Measurements from ENCODE around the gene FAM3C.

The FAM3C gene

DNA sequence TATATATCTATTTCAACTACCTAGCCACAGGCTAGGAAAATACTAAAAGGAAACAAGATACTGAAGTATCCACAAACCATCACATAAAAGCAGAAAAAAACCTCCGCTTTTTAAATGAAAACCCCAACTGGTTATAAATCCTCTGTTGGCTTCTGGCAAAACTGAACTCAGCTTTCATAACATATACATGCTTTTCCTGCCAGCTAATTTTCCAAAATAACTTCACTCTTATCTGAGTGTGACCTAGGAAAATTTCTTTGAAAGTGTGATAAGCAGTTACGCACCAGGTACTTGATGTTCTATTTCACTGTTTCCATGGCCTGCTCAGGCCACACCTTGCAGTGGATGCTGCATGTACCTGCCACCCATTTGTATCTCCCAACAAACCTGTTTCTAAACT lies 11.8 kb downstream of the FAM3C start:
- no peak for DNase-seq
- no peak overlapping the region for H3K27ac ChIP-seq (ENCODE audit: low read length, poor library complexity, severe bottlenecking)
- H2BK15ac ChIP-seq (ENCODE audit: low read depth, poor library complexity, severe bottlenecking) = no peak overlapping the region
- H3K4me2 ChIP-seq (ENCODE audit: low read length, poor library complexity, severe bottlenecking) = no peak overlapping the region
- WGBS = 100% methylated on average over 2 of the region's 2 CpGs
- no peak overlapping the region for H4K8ac ChIP-seq (ENCODE audit: low read length)
- H3K4ac ChIP-seq (ENCODE audit: low read depth in 1 of 2, low read length in 2 of 2) = no peak overlapping the region
- H2BK12ac ChIP-seq (ENCODE audit: low read length in 2 of 2) = no peak overlapping the region
- H3K4me1 ChIP-seq (ENCODE audit: control insufficient read depth, insufficient read depth, low read depth, low read length) = peaks cover 3% of the 10 kb centered on the region
- peaks cover 0 to 35% of the 10 kb centered on the region in 2 experiments for H3K36me3 ChIP-seq (ENCODE audit: control insufficient read depth in 1 of 2, insufficient read depth in 2 of 2, low read depth in 1 of 2, low read length in 2 of 2)
- peaks cover 7% of the 10 kb centered on the region for H3K79me1 ChIP-seq (replicated peaks; ENCODE audit: low read length, poor library complexity, severe bottlenecking)
- no peaks in the 10 kb centered on the region for H3K9me3 ChIP-seq (ENCODE audit: control insufficient read depth, low read length)
- H2BK5ac ChIP-seq (ENCODE audit: low read depth, low read length, poor library complexity, severe bottlenecking) = no peak overlapping the region
- no peak overlapping the region for H2BK120ac ChIP-seq (ENCODE audit: low read depth, low read length)
- H4K91ac ChIP-seq (ENCODE audit: low read length) = no peak overlapping the region
- H2AK5ac ChIP-seq (ENCODE audit: low read length, severe bottlenecking) = no peak overlapping the region
- no peak overlapping the region for H2AFZ ChIP-seq (ENCODE audit: low read depth, low read length)
- H3K9ac ChIP-seq (ENCODE audit: low read length) = no peak overlapping the region
- no peak overlapping the region for H3K18ac ChIP-seq (ENCODE audit: low read depth in 1 of 2, low read length in 2 of 2)
- no peak overlapping the region for H3K14ac ChIP-seq (ENCODE audit: low read length in 2 of 2)
- H3K27me3 ChIP-seq (ENCODE audit: control insufficient read depth in 1 of 2, insufficient read depth in 1 of 2, low read length in 2 of 2) = no peaks in the 10 kb centered on the region
- H3K23ac ChIP-seq (ENCODE audit: low read length in 2 of 2) = no peak overlapping the region
- no peak overlapping the region for H3K4me3 ChIP-seq (ENCODE audit: insufficient read depth in 1 of 2, low read depth in 1 of 2, low read length in 2 of 2)

DNA sequence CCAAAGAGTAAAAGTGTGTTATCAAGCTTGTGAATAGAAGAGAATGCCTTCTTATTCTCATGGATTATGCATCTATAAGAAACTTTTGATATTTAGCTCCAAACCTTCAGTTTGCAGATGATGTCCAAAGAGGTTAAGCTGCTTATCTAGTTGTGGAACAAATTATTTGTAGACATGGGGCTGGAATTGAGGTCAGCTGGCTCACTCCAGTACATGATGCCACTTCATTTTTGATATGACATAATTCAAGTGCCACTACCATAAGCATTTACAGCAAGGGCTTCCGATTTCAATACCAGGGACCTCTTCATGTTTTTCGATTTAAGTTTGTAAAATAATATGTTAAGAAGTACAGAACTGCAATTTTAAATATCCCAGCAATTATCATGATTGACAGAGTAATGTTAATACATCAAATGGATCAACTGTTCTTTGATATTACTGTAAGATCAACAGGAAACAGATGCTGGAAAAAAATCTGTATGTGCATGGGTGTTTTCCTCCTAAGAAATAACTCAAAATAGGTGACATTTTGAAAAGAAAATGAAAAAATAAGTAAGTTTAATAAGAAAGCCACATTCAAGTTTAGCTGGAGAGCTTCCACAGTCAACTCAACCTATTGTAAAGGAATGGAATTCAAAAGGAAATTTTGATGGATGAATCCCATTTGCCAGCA lies 12.7 kb downstream of the FAM3C start:
- Histone ChIP-seq H3K36me3 (ENCODE audit: control insufficient read depth in 1 of 2, insufficient read depth in 2 of 2, low read depth in 1 of 2, low read length in 2 of 2) (peaks cover 0 to 44% of the 10 kb centered on the region in 2 experiments), H3K18ac (ENCODE audit: low read depth in 1 of 2, low read length in 2 of 2) (no peak overlapping the region), H4K91ac (ENCODE audit: low read length) (no peak overlapping the region), H2BK5ac (ENCODE audit: low read depth, low read length, poor library complexity, severe bottlenecking) (no peak overlapping the region), H3K27ac (ENCODE audit: low read length, poor library complexity, severe bottlenecking) (no peak overlapping the region), H3K9ac (ENCODE audit: low read length) (no peak overlapping the region), H3K23ac (ENCODE audit: low read length in 2 of 2) (no peak overlapping the region), H3K4me3 (ENCODE audit: insufficient read depth in 1 of 2, low read depth in 1 of 2, low read length in 2 of 2) (no peak overlapping the region), H3K4ac (ENCODE audit: low read depth in 1 of 2, low read length in 2 of 2) (no peak overlapping the region), H2BK15ac (ENCODE audit: low read depth, poor library complexity, severe bottlenecking) (no peak overlapping the region), H3K9me3 (ENCODE audit: control insufficient read depth, low read length) (no peaks in the 10 kb centered on the region), H2BK120ac (ENCODE audit: low read depth, low read length) (no peak overlapping the region), H2AK5ac (ENCODE audit: low read length, severe bottlenecking) (no peak overlapping the region), H3K79me1 (replicated peaks; ENCODE audit: low read length, poor library complexity, severe bottlenecking) (peaks cover 8% of the 10 kb centered on the region), H4K8ac (ENCODE audit: low read length) (no peak overlapping the region), H3K14ac (ENCODE audit: low read length in 2 of 2) (no peak overlapping the region), H3K4me2 (ENCODE audit: low read length, poor library complexity, severe bottlenecking) (no peak overlapping the region), H2BK12ac (ENCODE audit: low read length in 2 of 2) (no peak overlapping the region), H2AFZ (ENCODE audit: low read depth, low read length) (no peak overlapping the region), H3K4me1 (ENCODE audit: control insufficient read depth, insufficient read depth, low read depth, low read length) (peaks cover 3% of the 10 kb centered on the region), H3K27me3 (ENCODE audit: control insufficient read depth in 1 of 2, insufficient read depth in 1 of 2, low read length in 2 of 2) (no peaks in the 10 kb centered on the region)
- no peak for DNase-seq
- no CpG with 5 or more reads among the region's 2 CpGs for WGBS

DNA sequence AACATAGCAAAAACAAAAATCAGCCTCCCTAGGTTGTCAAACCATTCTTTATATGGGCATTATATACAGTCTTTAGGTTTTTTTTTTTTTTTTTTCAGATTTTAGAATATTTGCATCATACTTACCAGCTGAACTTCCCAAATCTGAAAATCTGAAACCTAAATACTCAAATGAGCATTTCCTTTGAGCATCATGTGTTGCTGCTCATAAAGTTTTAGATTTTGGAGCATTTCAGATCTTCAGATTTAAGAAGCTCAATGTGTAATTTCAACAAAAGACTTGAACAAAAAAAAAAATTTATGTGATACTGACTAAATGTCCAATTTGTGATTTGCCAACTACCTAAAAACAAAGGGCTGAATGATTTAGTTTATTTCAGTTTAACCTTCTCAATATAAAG lies 13.6 kb downstream of the FAM3C start:
- no peaks in the 10 kb centered on the region for H3K9me3 ChIP-seq (ENCODE audit: control insufficient read depth, low read length)
- H2BK15ac ChIP-seq (ENCODE audit: low read depth, poor library complexity, severe bottlenecking) = no peak overlapping the region
- peaks cover 3 to 53% of the 10 kb centered on the region in 2 experiments for H3K36me3 ChIP-seq (ENCODE audit: control insufficient read depth in 1 of 2, insufficient read depth in 2 of 2, low read depth in 1 of 2, low read length in 2 of 2)
- H3K4me1 ChIP-seq (ENCODE audit: control insufficient read depth, insufficient read depth, low read depth, low read length) = peaks cover 3% of the 10 kb centered on the region
- H2AFZ ChIP-seq (ENCODE audit: low read depth, low read length) = no peak overlapping the region
- H3K27ac ChIP-seq (ENCODE audit: low read length, poor library complexity, severe bottlenecking) = no peak overlapping the region
- DNase-seq = no peak
- no peak overlapping the region for H3K9ac ChIP-seq (ENCODE audit: low read length)
- H2BK120ac ChIP-seq (ENCODE audit: low read depth, low read length) = no peak overlapping the region
- no peak overlapping the region for H3K4me2 ChIP-seq (ENCODE audit: low read length, poor library complexity, severe bottlenecking)
- H3K4ac ChIP-seq (ENCODE audit: low read depth in 1 of 2, low read length in 2 of 2) = no peak overlapping the region
- H3K14ac ChIP-seq (ENCODE audit: low read length in 2 of 2) = no peak overlapping the region
- no peak overlapping the region for H3K4me3 ChIP-seq (ENCODE audit: insufficient read depth in 1 of 2, low read depth in 1 of 2, low read length in 2 of 2)
- H3K79me1 ChIP-seq (replicated peaks; ENCODE audit: low read length, poor library complexity, severe bottlenecking) = peaks cover 10% of the 10 kb centered on the region
- H3K18ac ChIP-seq (ENCODE audit: low read depth in 1 of 2, low read length in 2 of 2) = no peak overlapping the region
- no peak overlapping the region for H3K23ac ChIP-seq (ENCODE audit: low read length in 2 of 2)
- no peak overlapping the region for H4K91ac ChIP-seq (ENCODE audit: low read length)
- no peak overlapping the region for H2AK5ac ChIP-seq (ENCODE audit: low read length, severe bottlenecking)
- no peak overlapping the region for H4K8ac ChIP-seq (ENCODE audit: low read length)
- no peaks in the 10 kb centered on the region for H3K27me3 ChIP-seq (ENCODE audit: control insufficient read depth in 1 of 2, insufficient read depth in 1 of 2, low read length in 2 of 2)
- no peak overlapping the region for H2BK12ac ChIP-seq (ENCODE audit: low read length in 2 of 2)
- H2BK5ac ChIP-seq (ENCODE audit: low read depth, low read length, poor library complexity, severe bottlenecking) = no peak overlapping the region

DNA sequence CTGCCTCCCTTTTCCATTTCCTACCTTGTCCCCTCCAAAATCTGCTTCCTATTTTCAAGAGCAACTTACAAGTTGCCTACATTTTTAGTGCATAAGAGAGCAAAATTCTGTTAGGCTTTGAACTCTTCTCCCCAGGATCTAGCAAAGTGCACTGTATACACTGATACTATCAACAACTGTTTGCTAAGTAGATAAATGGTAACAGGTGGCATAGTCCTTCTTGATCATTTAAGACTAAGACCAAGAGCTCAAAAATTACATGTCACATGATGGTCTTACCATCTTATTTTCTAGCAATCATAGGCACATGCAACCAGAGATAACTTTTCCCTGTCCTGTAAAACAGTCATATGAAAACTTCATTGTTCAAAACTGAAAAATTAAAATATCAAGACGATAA lies 16.2 kb downstream of the FAM3C start:
- peaks cover 3% of the 10 kb centered on the region for H3K4me1 ChIP-seq (ENCODE audit: control insufficient read depth, insufficient read depth, low read depth, low read length)

More for the DNA sequence above, 16.2 kb downstream of the FAM3C start:
- Histone ChIP-seq H4K8ac (ENCODE audit: low read length) (no peak overlapping the region), H3K14ac (ENCODE audit: low read length in 2 of 2) (no peak overlapping the region), H4K91ac (ENCODE audit: low read length) (no peak overlapping the region), H2BK5ac (ENCODE audit: low read depth, low read length, poor library complexity, severe bottlenecking) (no peak overlapping the region), H3K4ac (ENCODE audit: low read depth in 1 of 2, low read length in 2 of 2) (no peak overlapping the region), H3K36me3 (ENCODE audit: control insufficient read depth in 1 of 2, insufficient read depth in 2 of 2, low read depth in 1 of 2, low read length in 2 of 2) (peaks cover 8 to 79% of the 10 kb centered on the region in 2 experiments), H3K4me3 (ENCODE audit: insufficient read depth in 1 of 2, low read depth in 1 of 2, low read length in 2 of 2) (no peak overlapping the region), H3K27ac (ENCODE audit: low read length, poor library complexity, severe bottlenecking) (no peak overlapping the region), H3K18ac (ENCODE audit: low read depth in 1 of 2, low read length in 2 of 2) (no peak overlapping the region), H2AK5ac (ENCODE audit: low read length, severe bottlenecking) (no peak overlapping the region), H2BK12ac (ENCODE audit: low read length in 2 of 2) (no peak overlapping the region), H3K9me3 (ENCODE audit: control insufficient read depth, low read length) (no peaks in the 10 kb centered on the region), H2BK120ac (ENCODE audit: low read depth, low read length) (no peak overlapping the region), H2BK15ac (ENCODE audit: low read depth, poor library complexity, severe bottlenecking) (no peak overlapping the region), H3K9ac (ENCODE audit: low read length) (no peak overlapping the region), H3K79me1 (replicated peaks; ENCODE audit: low read length, poor library complexity, severe bottlenecking) (peaks cover 24% of the 10 kb centered on the region), H2AFZ (ENCODE audit: low read depth, low read length) (no peak overlapping the region), H3K23ac (ENCODE audit: low read length in 2 of 2) (no peak overlapping the region), H3K4me2 (ENCODE audit: low read length, poor library complexity, severe bottlenecking) (no peak overlapping the region), H3K27me3 (ENCODE audit: control insufficient read depth in 1 of 2, insufficient read depth in 1 of 2, low read length in 2 of 2) (no peaks in the 10 kb centered on the region)
- 100% methylated on average over 1 of the region's 1 CpG for WGBS
- no peak for DNase-seq
